HT-29 (cell line): ENCODE results near the gene MTM1. TPM values are rescaled to one million over a fixed set of nuclear protein-coding genes. Genes with fewer than 3 reads are reported as not detected.
A peak's percentile ranks its signal among the peaks of the same experiment; 100 is the strongest.

Experiments
- DNase-seq: peaks from one replicate; pipeline ENCODE4 v3.0.0-alpha.2; 2015; ENCODE audit warnings: low spot score
- total RNA-seq: library from RNA; depleted of rRNA; stranded (reverse); fragments of >200 nt; shearing (Covaris generic); gene quantifications from 2 replicates; pipeline ENCODE4 v1.2.3, GENCODE V29; 2014

MTM1 gene
- total RNA-seq, 1 experiment from 2014 or later: 11.9 TPM

GRCh38 chrX:150663073-150663472 is 94.7 kb downstream of the MTM1 start:
- no peak for DNase-seq

GRCh38 chrX:150664290-150664689 is 95.9 kb downstream of the MTM1 start:
- no peak for DNase-seq

- no peak for DNase-seq
These were observed 107.8 kb downstream of the MTM1 start for GRCh38 chrX:150676221-150676620.

GRCh38 chrX:150680974-150681373 is 112.6 kb downstream of the MTM1 start:
- DNase-seq: peak; percentile 49

GRCh38 chrX:150683112-150683511 is 114.7 kb downstream of the MTM1 start:
- no peak for DNase-seq

GRCh38 chrX:150683536-150684146 is 115.2 kb downstream of the MTM1 start:
- peak; percentile 81 for DNase-seq

GRCh38 chrX:150688911-150689451 is 120.6 kb downstream of the MTM1 start:
- DNase-seq: peak; percentile 34

- no peak for DNase-seq
These were observed 121.7 kb downstream of the MTM1 start for GRCh38 chrX:150690126-150690525.

GRCh38 chrX:150692296-150692695 is 123.9 kb downstream of the MTM1 start:
- no peak for DNase-seq

GRCh38 chrX:150692831-150693724 is 124.7 kb downstream of the MTM1 start, which contains the start of gene MTMR1:
Gene MTMR1 (plus strand): TSS chrX:150693396. CDS start chrX:150693531, 135 bp downstream.
- DNase-seq: peak; percentile 43

GRCh38 chrX:150693725-150694574 is 125.5 kb downstream of the MTM1 start:
- DNase-seq: peak; percentile 80

- DNase-seq: no peak
These were observed 126.5 kb downstream of the MTM1 start for GRCh38 chrX:150694738-150695410.

GRCh38 chrX:150696331-150696730 is 127.9 kb downstream of the MTM1 start:
- no peak for DNase-seq

- DNase-seq: no peak
These were observed 128.4 kb downstream of the MTM1 start for GRCh38 chrX:150696866-150697265.

GRCh38 chrX:150697641-150698040 is 129.2 kb downstream of the MTM1 start:
- no peak for DNase-seq

GRCh38 chrX:150698981-150699380 is 130.6 kb downstream of the MTM1 start:
- DNase-seq: no peak

GRCh38 chrX:150700107-150700506 is 131.7 kb downstream of the MTM1 start:
- DNase-seq: no peak

- DNase-seq: no peak
These were observed 133.0 kb downstream of the MTM1 start for GRCh38 chrX:150701377-150701776.

GRCh38 chrX:150702966-150703694 is 134.7 kb downstream of the MTM1 start:
- DNase-seq: no peak

- no peak for DNase-seq
These were observed 135.2 kb downstream of the MTM1 start for GRCh38 chrX:150703695-150703974.
